ENCODE data around the gene SLC16A8. TPM values are rescaled to one million over a fixed set of nuclear protein-coding genes. Genes with fewer than 3 reads are reported as not detected.

The SLC16A8 gene
- total RNA-seq, 1 donor from 2014 or later, result not detected

- Mint-ChIP-seq H3K36me3 (ENCODE audit: low read depth, unreplicated experiment) (no peaks in the 10 kb centered on the region), H3K27me3 (ENCODE audit: low read depth, unreplicated experiment) (no peaks in the 10 kb centered on the region), H3K9me3 (ENCODE audit: unreplicated experiment) (no peaks in the 10 kb centered on the region), H3K27ac (ENCODE audit: unreplicated experiment) (peak overlapping the region; percentile 79), H3K4me1 (ENCODE audit: low read depth, unreplicated experiment) (peaks cover 25% of the 10 kb centered on the region), H3K4me3 (ENCODE audit: unreplicated experiment) (no peak overlapping the region)
- Histone ChIP-seq H3K27ac (ENCODE audit: low read depth, low read length) (no peak overlapping the region), H3K9ac (ENCODE audit: low read length) (no peak overlapping the region), H4K20me1 (ENCODE audit: insufficient read depth, low read length) (no peaks in the 10 kb centered on the region), H3K4me2 (ENCODE audit: low read length) (no peak overlapping the region), H3K9me3 (ENCODE audit: insufficient read depth, low read depth, low read length) (no peaks in the 10 kb centered on the region), H3K79me2 (ENCODE audit: insufficient read depth, low read length) (no peaks in the 10 kb centered on the region), H3K36me3 (ENCODE audit: insufficient read depth, low read length) (no peaks in the 10 kb centered on the region), H2AFZ (ENCODE audit: low read depth, low read length) (no peak overlapping the region), H3K27me3 (ENCODE audit: insufficient read depth, low read length) (no peaks in the 10 kb centered on the region), H3K4me3 (ENCODE audit: insufficient read depth, low read depth, low read length) (no peak overlapping the region), H3K4me1 (ENCODE audit: insufficient read depth, low read length) (peaks cover 27% of the 10 kb centered on the region)
- no peak for DNase-seq (ENCODE audit: low read depth)
- no peak for TF ChIP-seq EZH2 (IDR thresholded peaks at IDR 0.05; ENCODE audit: insufficient read depth, low read length)
- TF ChIP-seq, protein P1, sequence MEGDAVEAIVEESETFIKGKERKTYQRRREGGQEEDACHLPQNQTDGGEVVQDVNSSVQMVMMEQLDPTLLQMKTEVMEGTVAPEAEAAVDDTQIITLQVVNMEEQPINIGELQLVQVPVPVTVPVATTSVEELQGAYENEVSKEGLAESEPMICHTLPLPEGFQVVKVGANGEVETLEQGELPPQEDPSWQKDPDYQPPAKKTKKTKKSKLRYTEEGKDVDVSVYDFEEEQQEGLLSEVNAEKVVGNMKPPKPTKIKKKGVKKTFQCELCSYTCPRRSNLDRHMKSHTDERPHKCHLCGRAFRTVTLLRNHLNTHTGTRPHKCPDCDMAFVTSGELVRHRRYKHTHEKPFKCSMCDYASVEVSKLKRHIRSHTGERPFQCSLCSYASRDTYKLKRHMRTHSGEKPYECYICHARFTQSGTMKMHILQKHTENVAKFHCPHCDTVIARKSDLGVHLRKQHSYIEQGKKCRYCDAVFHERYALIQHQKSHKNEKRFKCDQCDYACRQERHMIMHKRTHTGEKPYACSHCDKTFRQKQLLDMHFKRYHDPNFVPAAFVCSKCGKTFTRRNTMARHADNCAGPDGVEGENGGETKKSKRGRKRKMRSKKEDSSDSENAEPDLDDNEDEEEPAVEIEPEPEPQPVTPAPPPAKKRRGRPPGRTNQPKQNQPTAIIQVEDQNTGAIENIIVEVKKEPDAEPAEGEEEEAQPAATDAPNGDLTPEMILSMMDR (IDR thresholded peaks at IDR 0.05; ENCODE audit: insufficient read depth, low read depth, low read length), result no peak
- FAIRE-seq, result no peak
Measured at GRCh38 chr22:38036392-38037062, 47.5 kb downstream of the SLC16A8 start.

- Mint-ChIP-seq H3K27ac (ENCODE audit: unreplicated experiment) (no peak overlapping the region), H3K36me3 (ENCODE audit: low read depth, unreplicated experiment) (no peaks in the 10 kb centered on the region), H3K4me3 (ENCODE audit: unreplicated experiment) (no peak overlapping the region), H3K27me3 (ENCODE audit: low read depth, unreplicated experiment) (no peaks in the 10 kb centered on the region), H3K9me3 (ENCODE audit: unreplicated experiment) (no peaks in the 10 kb centered on the region), H3K4me1 (ENCODE audit: low read depth, unreplicated experiment) (peaks cover 26% of the 10 kb centered on the region)
- FAIRE-seq (no peak), DNase-seq (ENCODE audit: low read depth) (no peak)
- Histone ChIP-seq H4K20me1 (ENCODE audit: insufficient read depth, low read length) (no peaks in the 10 kb centered on the region), H3K4me1 (ENCODE audit: insufficient read depth, low read length) (peaks cover 37% of the 10 kb centered on the region), H3K36me3 (ENCODE audit: insufficient read depth, low read length) (no peaks in the 10 kb centered on the region), H3K27ac (ENCODE audit: low read depth, low read length) (no peak overlapping the region), H2AFZ (ENCODE audit: low read depth, low read length) (no peak overlapping the region), H3K4me3 (ENCODE audit: insufficient read depth, low read depth, low read length) (no peak overlapping the region), H3K9me3 (ENCODE audit: insufficient read depth, low read depth, low read length) (no peaks in the 10 kb centered on the region), H3K9ac (ENCODE audit: low read length) (no peak overlapping the region), H3K27me3 (ENCODE audit: insufficient read depth, low read length) (no peaks in the 10 kb centered on the region), H3K4me2 (ENCODE audit: low read length) (no peak overlapping the region), H3K79me2 (ENCODE audit: insufficient read depth, low read length) (no peaks in the 10 kb centered on the region)
- TF ChIP-seq, protein P1 (IDR thresholded peaks at IDR 0.05; ENCODE audit: insufficient read depth, low read depth, low read length), result no peak
- TF ChIP-seq EZH2 (IDR thresholded peaks at IDR 0.05; ENCODE audit: insufficient read depth, low read length), result no peak
Measured at GRCh38 chr22:38035530-38035885, 48.5 kb downstream of the SLC16A8 start.

DNA sequence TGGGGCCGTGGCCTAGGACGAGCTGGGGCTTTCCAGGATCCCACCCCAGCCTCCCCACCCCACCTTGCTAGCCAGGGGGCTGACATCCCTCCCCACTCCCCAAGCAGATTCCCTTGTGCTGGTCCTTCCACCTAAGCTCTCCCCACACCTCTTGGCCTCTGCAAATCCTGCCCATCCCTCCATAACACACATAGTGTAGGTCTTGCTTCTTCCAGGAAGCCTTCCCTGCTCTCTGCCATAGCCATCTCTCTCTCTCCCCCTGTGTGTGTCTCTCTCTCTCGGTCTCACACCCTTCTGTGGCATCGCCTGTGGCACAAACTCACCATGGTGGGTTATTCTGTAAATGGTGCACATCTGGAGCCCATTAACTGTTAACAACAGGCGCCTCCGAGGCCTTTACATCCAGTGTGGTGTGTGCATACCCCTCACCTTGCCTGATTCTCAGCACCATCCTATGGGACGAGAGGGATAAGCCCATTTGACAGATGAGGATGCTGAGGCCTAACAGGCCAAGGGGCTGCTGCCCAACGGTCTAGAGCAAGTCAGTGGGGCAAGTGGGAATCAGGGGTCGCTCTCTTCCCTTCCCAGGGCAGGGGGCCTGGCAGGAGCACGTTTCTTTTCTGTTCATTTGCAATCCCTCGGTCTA is 49.0 kb downstream of the SLC16A8 start:
- Mint-ChIP-seq H3K27ac (ENCODE audit: unreplicated experiment) (peak overlapping the region; percentile 55), H3K36me3 (ENCODE audit: low read depth, unreplicated experiment) (no peaks in the 10 kb centered on the region), H3K27me3 (ENCODE audit: low read depth, unreplicated experiment) (no peaks in the 10 kb centered on the region), H3K4me1 (ENCODE audit: low read depth, unreplicated experiment) (peaks cover 28% of the 10 kb centered on the region), H3K4me3 (ENCODE audit: unreplicated experiment) (no peak overlapping the region), H3K9me3 (ENCODE audit: unreplicated experiment) (no peaks in the 10 kb centered on the region)
- Histone ChIP-seq H3K9me3 (ENCODE audit: insufficient read depth, low read depth, low read length) (no peaks in the 10 kb centered on the region), H4K20me1 (ENCODE audit: insufficient read depth, low read length) (no peaks in the 10 kb centered on the region), H2AFZ (ENCODE audit: low read depth, low read length) (peak overlapping the region; percentile 58), H3K4me3 (ENCODE audit: insufficient read depth, low read depth, low read length) (no peak overlapping the region), H3K4me1 (ENCODE audit: insufficient read depth, low read length) (peaks cover 42% of the 10 kb centered on the region), H3K4me2 (ENCODE audit: low read length) (peak overlapping the region; percentile 69), H3K79me2 (ENCODE audit: insufficient read depth, low read length) (no peaks in the 10 kb centered on the region), H3K27me3 (ENCODE audit: insufficient read depth, low read length) (no peaks in the 10 kb centered on the region), H3K9ac (ENCODE audit: low read length) (peak overlapping the region; percentile 49), H3K36me3 (ENCODE audit: insufficient read depth, low read length) (no peaks in the 10 kb centered on the region), H3K27ac (ENCODE audit: low read depth, low read length) (peak overlapping the region; percentile 71)
- no peak for TF ChIP-seq EZH2 (IDR thresholded peaks at IDR 0.05; ENCODE audit: insufficient read depth, low read length)
- TF ChIP-seq, protein P1 (IDR thresholded peaks at IDR 0.05; ENCODE audit: insufficient read depth, low read depth, low read length), result no peak
- DNase-seq (ENCODE audit: low read depth), result no peak
- FAIRE-seq, result no peak

Data from astrocyte (in vitro differentiated cells and primary cell).